DND-41 (cell line): Measurements from ENCODE around the gene MCEE.

Experiments used
- ATAC-seq: fragments of 200-7000 bp; cut with Tn5 transposase; 3 replicates; pipeline ENCODE4 v1.9.1; 2021; ENCODE audit warnings: low read depth; ENCODE audit not compliant: insufficient read depth
- DNase-seq: peaks from one replicate; pipeline ENCODE4 v3.0.0-alpha.2; 2020
- H2AFZ ChIP-seq: 2 replicates; pipeline ENCODE4 v1.6.0; 2012; ENCODE audit warnings: low read depth, low read length
- H3K27ac ChIP-seq: 2 replicates; pipeline ENCODE4 v1.5.1; 2012; ENCODE audit warnings: low read length, inconsistent platforms
- H3K27me3 ChIP-seq: fragments of 200-600 bp; sonication (generic); 2 replicates; pipeline ENCODE4 v1.6.0; 2012; ENCODE audit warnings: low read length, mild to moderate bottlenecking, inconsistent platforms; ENCODE audit not compliant: insufficient read depth, poor library complexity
- H3K36me3 ChIP-seq: 2 replicates; pipeline ENCODE4 v1.5.1; 2012; ENCODE audit warnings: low read length, inconsistent platforms; ENCODE audit not compliant: insufficient read depth
- H3K4me1 ChIP-seq: 2 replicates; pipeline ENCODE4 v1.5.1; 2012; ENCODE audit warnings: mild to moderate bottlenecking, low read length; ENCODE audit not compliant: insufficient read depth
- H3K4me2 ChIP-seq: 2 replicates; pipeline ENCODE4 v1.6.0; 2012; ENCODE audit warnings: mild to moderate bottlenecking, moderate library complexity, low read length, inconsistent platforms; ENCODE audit not compliant: insufficient read depth
- H3K4me3 ChIP-seq, 2 experiments: fragments of 200-600 bp in 1 of 2; shearing (Covaris generic) in 1 of 2; 2 replicates each; pipeline ENCODE4 v1.5.1; 2012 to 2016; ENCODE audit warnings: inconsistent platforms in 2 of 2, low read length in 2 of 2, mild to moderate bottlenecking in 2 of 2, low read depth in 1 of 2, moderate library complexity in 1 of 2
- H3K79me2 ChIP-seq: 2 replicates; pipeline ENCODE4 v1.6.0; 2012; ENCODE audit warnings: low read length, inconsistent platforms; ENCODE audit not compliant: insufficient read depth
- H3K9ac ChIP-seq: 2 replicates; pipeline ENCODE4 v1.6.0; 2012; ENCODE audit warnings: low read depth, mild to moderate bottlenecking, inconsistent platforms, low read length, moderate library complexity
- H3K9me3 ChIP-seq: 2 replicates; pipeline ENCODE4 v1.5.1; 2012; ENCODE audit warnings: low read length, moderate library complexity, mild to moderate bottlenecking, inconsistent platforms; ENCODE audit not compliant: insufficient read depth, severe bottlenecking
- H4K20me1 ChIP-seq: 2 replicates; pipeline ENCODE4 v1.6.0; 2012; ENCODE audit warnings: low read length; ENCODE audit not compliant: insufficient read depth
- CTCF ChIP-seq: IDR thresholded peaks from 2 replicates; pipeline ENCODE4 v1.5.1; 2012; ENCODE audit warnings: borderline replicate concordance, low read length, moderate library complexity, mild to moderate bottlenecking; ENCODE audit not compliant: poor library complexity, severe bottlenecking; ENCODE audit errors: extremely low read depth
- EZH2 ChIP-seq: IDR thresholded peaks from 3 replicates; pipeline ENCODE4 v1.6.1; 2012; ENCODE audit warnings: borderline replicate concordance, low read depth, mild to moderate bottlenecking, moderate library complexity, low read length, inconsistent platforms; ENCODE audit not compliant: severe bottlenecking

Gene MCEE

GRCh38 chr2:71103809-71104208 is 26.2 kb downstream of the MCEE start:
- Histone ChIP-seq H4K20me1 (no peaks in the 10 kb centered on the region), H3K9me3 (peaks cover 3% of the 10 kb centered on the region), H3K9ac (no peak overlapping the region), H3K79me2 (no peaks in the 10 kb centered on the region), H3K4me2 (no peak overlapping the region), H3K27me3 (peaks cover 3% of the 10 kb centered on the region), H3K27ac (no peak overlapping the region), H3K4me3 (no peak overlapping the region), H3K36me3 (peaks cover 3% of the 10 kb centered on the region; the same call in 1 of the 2 replicates), H3K4me1 (no peaks in the 10 kb centered on the region), H2AFZ (no peak overlapping the region)
- DNase-seq (no peak), ATAC-seq (no peak)
- TF ChIP-seq EZH2 (no peak), CTCF (no peak)

GRCh38 chr2:71102981-71103681 is 26.9 kb downstream of the MCEE start:
- no peak for ATAC-seq

GRCh38 chr2:71101656-71102055 is 28.4 kb downstream of the MCEE start:
- H3K79me2 ChIP-seq: no peaks in the 10 kb centered on the region
- peaks cover 3% of the 10 kb centered on the region for H3K9me3 ChIP-seq
- DNase-seq: no peak
- no peak for ATAC-seq
- TF ChIP-seq CTCF (no peak), EZH2 (no peak)
- no peaks in the 10 kb centered on the region for H4K20me1 ChIP-seq
- H3K27ac ChIP-seq: no peak overlapping the region
- H3K4me2 ChIP-seq: no peak overlapping the region
- H3K4me1 ChIP-seq: no peaks in the 10 kb centered on the region
- peaks cover 7% of the 10 kb centered on the region for H3K27me3 ChIP-seq
- no peak overlapping the region for H2AFZ ChIP-seq
- H3K36me3 ChIP-seq: no peaks in the 10 kb centered on the region
- H3K9ac ChIP-seq: no peak overlapping the region
- H3K4me3 ChIP-seq: no peak overlapping the region

More at GRCh38 chr2:71102981-71103681, 26.9 kb downstream of the MCEE start:
- Histone ChIP-seq H3K4me2 (no peak overlapping the region), H3K9me3 (peaks cover 3% of the 10 kb centered on the region), H3K79me2 (no peaks in the 10 kb centered on the region), H3K27me3 (peaks cover 3% of the 10 kb centered on the region), H3K36me3 (no peaks in the 10 kb centered on the region), H3K4me3 (no peak overlapping the region), H4K20me1 (no peaks in the 10 kb centered on the region), H2AFZ (no peak overlapping the region), H3K27ac (no peak overlapping the region), H3K4me1 (no peaks in the 10 kb centered on the region), H3K9ac (no peak overlapping the region)
- TF ChIP-seq CTCF: no peak
- TF ChIP-seq EZH2: no peak
- no peak for DNase-seq
